ENCODE measurements around the gene CETN2. TPM values are rescaled to one million over a fixed set of nuclear protein-coding genes. Genes with fewer than 3 reads are reported as not detected.

Gene CETN2
- total RNA-seq (2021) = 23.6 and 24.6 TPM in 2 replicates
- long read RNA-seq, transcript CETN2-201 (5 exons, 1,454 nt) = major isoform, 24 of 30 reads
- long read RNA-seq, partial matches to known transcripts = 5 of 30 reads
- long read RNA-seq, other reads (novel, unspliced or antisense) = 1 of 30 reads

- H2BK12ac ChIP-seq (ENCODE audit: insufficient read length, low read depth, low read length) = no peak within 1 kb of the TSS
- no peak within 1 kb of the TSS for H3K14ac ChIP-seq (ENCODE audit: insufficient read depth, low read length)
- no peak within 1 kb of the TSS for H3T11ph ChIP-seq (ENCODE audit: low read length)
- Mint-ChIP-seq H3K4me3 (peak within 1 kb of the TSS; percentile 94), H3K27me3 (ENCODE audit: low read depth) (no peaks in the 10 kb centered on the region; the same call in 1 of the 2 replicates), H3K36me3 (ENCODE audit: insufficient read depth in 1 of 3, low read depth in 3 of 3) (peaks cover 30 to 40% (median 38%) of the 10 kb centered on the region in 3 experiments), H3K9me3 (peaks cover 78 to 83% of the 10 kb centered on the region in 2 experiments), H3K27ac (peak within 1 kb of the TSS; percentile 53 to 97 (median 76)), H3K4me1 (peaks cover 6 to 15% of the 10 kb centered on the region in 2 experiments)
- H3K18ac ChIP-seq (ENCODE audit: insufficient read length, low read depth, low read length) = no peak within 1 kb of the TSS
- H2BK15ac ChIP-seq (ENCODE audit: low read depth, low read length) = no peak within 1 kb of the TSS
- no peaks in the 10 kb centered on the region for H3K27me3 ChIP-seq (ENCODE audit: insufficient read depth, low read length)
- H2BK120ac ChIP-seq (ENCODE audit: low read depth, low read length, poor library complexity, severe bottlenecking) = no peak within 1 kb of the TSS
- no peak within 1 kb of the TSS for H4K8ac ChIP-seq (replicated peaks; ENCODE audit: insufficient read length, low read depth, low read length)
- H3K23ac ChIP-seq (ENCODE audit: insufficient read length, low read depth, low read length) = no peak within 1 kb of the TSS
- no peaks in the 10 kb centered on the region for H4K20me1 ChIP-seq (ENCODE audit: control insufficient read depth, insufficient read depth, insufficient read length)
- peaks cover 7% of the 10 kb centered on the region for H3K23me2 ChIP-seq (ENCODE audit: insufficient read length, low read depth, low read length, poor library complexity, severe bottlenecking)
- H2BK20ac ChIP-seq (ENCODE audit: low read depth, low read length, poor library complexity, severe bottlenecking) = no peak within 1 kb of the TSS
- peak; percentile 96 for DNase-seq
- H3K79me1 ChIP-seq (ENCODE audit: insufficient read depth, low read depth, low read length, poor library complexity, severe bottlenecking) = no peaks in the 10 kb centered on the region
- no peak within 1 kb of the TSS for H2BK5ac ChIP-seq (ENCODE audit: insufficient read length, low read length)
- H3K4me1 ChIP-seq (ENCODE audit: insufficient read depth, low read length) = peaks cover 2% of the 10 kb centered on the region; the same call in 1 of the 2 replicates
- H3K27ac ChIP-seq (ENCODE audit: insufficient read length, low read depth, low read length) = no peak within 1 kb of the TSS
- no CpG with 5 or more reads among the region's 71 CpGs for WGBS (ENCODE audit: extremely low coverage, insufficient read length, low lambda C conversion rate)
- no peak within 1 kb of the TSS for H3K56ac ChIP-seq (ENCODE audit: insufficient read length, low read depth, low read length)
- H3K4ac ChIP-seq (ENCODE audit: low read depth, low read length) = no peak within 1 kb of the TSS
- H3K9me3 ChIP-seq (ENCODE audit: control insufficient read depth, low read depth, low read length) = peaks cover 55% of the 10 kb centered on the region
- H4K91ac ChIP-seq (ENCODE audit: insufficient read length, low read depth, low read length) = no peak within 1 kb of the TSS
- H3K9ac ChIP-seq (ENCODE audit: extremely low read depth, insufficient read length, low read length) = peak within 1 kb of the TSS; percentile 85
- peaks cover 16% of the 10 kb centered on the region; the same call in 1 of the 2 replicates for H3K79me2 ChIP-seq (ENCODE audit: insufficient read depth, low read length)
- peak within 1 kb of the TSS; percentile 87 for H3K4me2 ChIP-seq (ENCODE audit: insufficient read depth, insufficient read length, low read length)
- no peak within 1 kb of the TSS for H2AFZ ChIP-seq (ENCODE audit: low read length)
- no peak within 1 kb of the TSS for H4K5ac ChIP-seq (ENCODE audit: insufficient read length, low read depth, low read length)
- no peak within 1 kb of the TSS for H2AK5ac ChIP-seq (ENCODE audit: insufficient read length, low read length)
- no peak for TF ChIP-seq CTCF (conservative IDR thresholded peaks at IDR 0.05)
Observed at GRCh38 chrX:152830312-152831305, at the start of gene CETN2, which contains the start of gene NSDHL. TSS of gene CETN2 (minus strand) at chrX:152830757. CDS start at chrX:152830710, 47 bp downstream. TSS of gene NSDHL (plus strand) at chrX:152831063. CDS start at chrX:152846325, 15,262 bp downstream.
